AG09319 (cell line): Measurements from ENCODE around the gene NYAP1.
"Not testable (repeated sequence)": the region's sequence is repeated elsewhere in the genome, so short reads cannot be mapped to it uniquely, and the experiment has no call there.

Source experiments
- DNase-seq: peaks from one replicate; pipeline ENCODE4 v3.0.0-alpha.2; 2010; ENCODE audit warnings: low read depth; ENCODE audit errors: extremely low read depth
- CTCF ChIP-seq: IDR thresholded peaks from 2 replicates; pipeline ENCODE4 v1.5.1; 2011; ENCODE audit warnings: low read depth, mild to moderate bottlenecking, inconsistent platforms, low read length, moderate library complexity

The NYAP1 gene

GRCh38 chr7:100516135-100516812, 32.5 kb downstream of the NYAP1 start:
- TF ChIP-seq CTCF = no peak
- DNase-seq = peak; percentile 80

- no peak for TF ChIP-seq CTCF
- DNase-seq = no peak
Measured at GRCh38 chr7:100517305-100517704, 33.6 kb downstream of the NYAP1 start.

- TF ChIP-seq CTCF = no peak
- DNase-seq = no peak
Measured at GRCh38 chr7:100519580-100519979, 35.9 kb downstream of the NYAP1 start.

GRCh38 chr7:100520138-100520537, 36.4 kb downstream of the NYAP1 start:
- no peak for DNase-seq

GRCh38 chr7:100521076-100521475, 37.3 kb downstream of the NYAP1 start:
- no peak for TF ChIP-seq CTCF
- no peak for DNase-seq

More at GRCh38 chr7:100520138-100520537, 36.4 kb downstream of the NYAP1 start:
- no peak for TF ChIP-seq CTCF

- DNase-seq = not testable (repeated sequence)
Measured at GRCh38 chr7:100521909-100522593, 38.3 kb downstream of the NYAP1 start.

- not testable (repeated sequence) for DNase-seq
Measured at GRCh38 chr7:100523192-100523591, 39.5 kb downstream of the NYAP1 start.

- not testable (repeated sequence) for DNase-seq
Measured at GRCh38 chr7:100528108-100528866, 44.6 kb downstream of the NYAP1 start.
